HEK293 (cell line): ENCODE data around the gene SYS1.

Experiments
- CTCF ChIA-PET: fragments of 350-600 bp; formaldehyde crosslinking; extraction: SDS; loops from one replicate; lab custom pipeline; 2021; ENCODE audit warnings: antibody characterized with exemption; lab: Yijun Ruan, JAX
- POLR2A ChIA-PET: fragments of 300-600 bp; formaldehyde crosslinking; extraction: SDS; loops from one replicate; lab custom pipeline; 2020; ENCODE audit warnings: antibody characterized with exemption, inconsistent platforms; lab: Yijun Ruan, JAX
- H3K27ac ChIP-seq: fragments of 200-500 bp; sonication (Bioruptor generic); 2 replicates; pipeline ENCODE4 v1.5.1; 2014; ENCODE audit warnings: low read depth, low read length, control low read depth, inconsistent platforms; ENCODE audit errors: extremely low read depth
- H3K36me3 ChIP-seq, 2 experiments: fragments of 200-500 bp in 1 of 2; sonication (Bioruptor generic) in 1 of 2; 1 replicate in 1 of 2; 2 replicates in 1 of 2; pipeline ENCODE4 v1.5.1; 2014 to 2017; ENCODE audit warnings: inconsistent platforms in 2 of 2, low read length in 2 of 2; ENCODE audit not compliant: control insufficient read depth in 2 of 2, insufficient read depth in 1 of 2
- H3K4me1 ChIP-seq: fragments of 200-500 bp; sonication (Bioruptor generic); 2 replicates; pipeline ENCODE4 v1.5.1; 2014; ENCODE audit warnings: mild to moderate bottlenecking, low read length, inconsistent platforms; ENCODE audit not compliant: control insufficient read depth, insufficient read depth
- H3K4me3 ChIP-seq: 2 replicates; pipeline ENCODE4 v1.5.1; 2011; ENCODE audit warnings: low read depth, mild to moderate bottlenecking, control low read depth, low read length, moderate library complexity
- H3K9me3 ChIP-seq: fragments of 200-500 bp; sonication (Bioruptor generic); 2 replicates; pipeline ENCODE4 v1.5.1; 2014; ENCODE audit warnings: low read depth, low read length, inconsistent platforms; ENCODE audit not compliant: control insufficient read depth, insufficient read depth
- FEZF1 ChIP-seq: fragments of 450-650 bp; formaldehyde crosslinking; IDR thresholded peaks from 2 replicates; pipeline ENCODE4 v1.5.1; 2016; ENCODE audit warnings: missing biosample characterization, missing genetic modification characterization
- KLF10 ChIP-seq: fragments of 450-650 bp; IDR thresholded peaks from 2 replicates; pipeline ENCODE4 v1.5.1; 2018; ENCODE audit warnings: missing biosample characterization, mild to moderate bottlenecking, missing genetic modification characterization
- KLF9 ChIP-seq: fragments of 450-650 bp; formaldehyde crosslinking; IDR thresholded peaks from 2 replicates; pipeline ENCODE4 v1.5.1; 2016; ENCODE audit warnings: missing biosample characterization, missing genetic modification characterization, low read depth
- ZBTB8A ChIP-seq: fragments of 450-650 bp; formaldehyde crosslinking; IDR thresholded peaks from 2 replicates; pipeline ENCODE4 v1.5.1; 2016; ENCODE audit warnings: missing biosample characterization, missing genetic modification characterization
- ZFP41 ChIP-seq: fragments of 450-650 bp; formaldehyde crosslinking; IDR thresholded peaks from 2 replicates; pipeline ENCODE4 v1.5.1; 2016; ENCODE audit warnings: missing biosample characterization, missing genetic modification characterization, borderline replicate concordance
- ZNF114 ChIP-seq: fragments of 450-650 bp; formaldehyde crosslinking; IDR thresholded peaks from 2 replicates; pipeline ENCODE4 v1.5.0; 2017; ENCODE audit warnings: missing biosample characterization, missing genetic modification characterization
- ZNF132 ChIP-seq: fragments of 450-650 bp; formaldehyde crosslinking; IDR thresholded peaks from 2 replicates; pipeline ENCODE4 v1.5.1; 2017; ENCODE audit warnings: missing biosample characterization, missing genetic modification characterization, borderline replicate concordance
- ZNF138 ChIP-seq: fragments of 450-650 bp; formaldehyde crosslinking; IDR thresholded peaks from 2 replicates; pipeline ENCODE4 v1.5.1; 2016; ENCODE audit warnings: missing biosample characterization, missing genetic modification characterization, borderline replicate concordance
- ZNF16 ChIP-seq: fragments of 450-650 bp; formaldehyde crosslinking; IDR thresholded peaks from 2 replicates; pipeline ENCODE4 v1.5.1; 2016; ENCODE audit warnings: low read depth, missing biosample characterization, missing genetic modification characterization
- ZNF211 ChIP-seq: fragments of 450-650 bp; formaldehyde crosslinking; IDR thresholded peaks from 2 replicates; pipeline ENCODE4 v1.5.1; 2016; ENCODE audit warnings: low read depth, missing biosample characterization, missing genetic modification characterization
- ZNF214 ChIP-seq: fragments of 450-650 bp; formaldehyde crosslinking; IDR thresholded peaks from 2 replicates; pipeline ENCODE4 v1.5.1; 2017; ENCODE audit warnings: missing biosample characterization, mild to moderate bottlenecking, missing genetic modification characterization, borderline replicate concordance
- ZNF354C ChIP-seq: fragments of 450-650 bp; formaldehyde crosslinking; IDR thresholded peaks from 2 replicates; pipeline ENCODE4 v1.5.1; 2016; ENCODE audit warnings: missing biosample characterization, missing genetic modification characterization, low read depth, borderline replicate concordance
- ZNF391 ChIP-seq: fragments of 450-650 bp; formaldehyde crosslinking; IDR thresholded peaks from 2 replicates; pipeline ENCODE4 v1.5.1; 2016; ENCODE audit warnings: low read depth, missing biosample characterization, missing genetic modification characterization, borderline replicate concordance
- ZNF544 ChIP-seq: fragments of 450-650 bp; formaldehyde crosslinking; IDR thresholded peaks from 2 replicates; pipeline ENCODE4 v1.5.0; 2017; ENCODE audit warnings: missing biosample characterization, missing genetic modification characterization
- ZNF621 ChIP-seq: fragments of 450-650 bp; formaldehyde crosslinking; IDR thresholded peaks from 2 replicates; pipeline ENCODE4 v1.5.1; 2017; ENCODE audit warnings: missing biosample characterization, missing genetic modification characterization
- ZNF654 ChIP-seq: fragments of 450-650 bp; formaldehyde crosslinking; IDR thresholded peaks from 2 replicates; pipeline ENCODE4 v1.5.1; 2016; ENCODE audit warnings: low read depth, missing biosample characterization, missing genetic modification characterization
- ZNF670 ChIP-seq: fragments of 450-650 bp; formaldehyde crosslinking; IDR thresholded peaks from 2 replicates; pipeline ENCODE4 v1.5.1; 2016; ENCODE audit warnings: missing biosample characterization, missing genetic modification characterization, low read depth
- ZNF677 ChIP-seq: fragments of 450-650 bp; IDR thresholded peaks from 2 replicates; pipeline ENCODE4 v1.5.0; 2018; ENCODE audit warnings: missing biosample characterization, mild to moderate bottlenecking, missing genetic modification characterization, moderate library complexity
- TF ChIP-seq, protein P1 (sequence below): fragments of 450-650 bp; formaldehyde crosslinking; IDR thresholded peaks from 2 replicates; pipeline ENCODE4 v1.5.1; 2016; ENCODE audit warnings: missing biosample characterization, missing genetic modification characterization
- TF ChIP-seq, protein P2 (sequence below): fragments of 450-650 bp; formaldehyde crosslinking; IDR thresholded peaks from 2 replicates; pipeline ENCODE4 v1.5.1; 2017; ENCODE audit warnings: missing biosample characterization, missing genetic modification characterization
- TF ChIP-seq, protein P3 (sequence below): fragments of 450-650 bp; formaldehyde crosslinking; IDR thresholded peaks from 2 replicates; pipeline ENCODE4 v1.5.1; 2016; ENCODE audit warnings: missing biosample characterization, missing genetic modification characterization
- TF ChIP-seq, protein P4 (sequence below): fragments of 450-650 bp; formaldehyde crosslinking; IDR thresholded peaks from 2 replicates; pipeline ENCODE4 v1.5.1; 2016; ENCODE audit warnings: missing biosample characterization, missing genetic modification characterization

The SYS1 gene

DNA sequence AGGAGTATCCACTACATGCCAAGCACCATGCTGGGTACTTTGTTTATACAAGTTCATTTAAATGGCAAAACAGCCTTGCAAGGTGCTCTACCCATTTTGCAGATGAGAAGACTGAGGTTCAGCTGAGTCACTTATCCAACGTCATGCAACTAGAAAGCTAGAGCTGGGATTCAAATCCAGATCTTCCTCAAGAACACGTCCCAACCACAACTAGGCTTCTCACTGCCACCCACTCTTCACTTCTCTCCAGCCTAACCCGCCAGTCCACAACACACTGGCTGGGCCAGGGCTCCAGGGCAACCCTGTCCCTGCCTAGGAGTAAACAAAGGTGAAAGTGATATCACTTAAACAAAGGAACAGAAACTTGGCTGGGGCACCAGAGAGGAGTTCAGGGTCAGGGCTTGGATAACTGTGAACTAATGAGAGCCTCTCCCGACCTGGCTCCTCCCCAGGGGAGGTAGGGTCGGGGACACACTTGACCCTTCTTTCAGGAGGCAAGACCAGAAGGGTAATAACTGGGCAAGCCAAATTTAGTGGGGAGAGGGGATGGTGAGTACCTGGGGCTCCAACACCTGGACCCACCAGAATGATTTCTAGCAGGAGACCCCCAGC lies 22.6 kb upstream of the SYS1 start:
- ChIA-PET POLR2A (interaction anchor here (0.9 kb wide), 1 partner anchor 8 kb away, joined by 3 read pairs; no protein-coding TSS in a partner anchor), CTCF (interaction anchor here (1.6 to 1.7 kb wide), 2 partner anchors 34 to 110 kb away, joined by 4 read pairs; no protein-coding TSS in a partner anchor)
- Histone ChIP-seq H3K4me3 (no peak overlapping the region), H3K36me3 (peaks cover 0 to 15% of the 10 kb centered on the region in 2 experiments; a peak in 1 of 3 replicates), H3K9me3 (no peaks in the 10 kb centered on the region), H3K27ac (no peak overlapping the region), H3K4me1 (peaks cover 31% of the 10 kb centered on the region)
- TF ChIP-seq ZNF211 (no peak), KLF9 (no peak), ZNF214 (tag by site-specific recombination) (no peak), ZNF132 (tag by site-specific recombination) (no peak), ZFP41 (tag by site-specific recombination) (no peak), ZNF391 (tag by site-specific recombination) (no peak), FEZF1 (tag by site-specific recombination) (no peak), KLF10 (tag by site-specific recombination) (no peak), ZNF670 (tag by site-specific recombination) (no peak), ZNF16 (tag by site-specific recombination) (no peak)
- TF ChIP-seq, protein P1, sequence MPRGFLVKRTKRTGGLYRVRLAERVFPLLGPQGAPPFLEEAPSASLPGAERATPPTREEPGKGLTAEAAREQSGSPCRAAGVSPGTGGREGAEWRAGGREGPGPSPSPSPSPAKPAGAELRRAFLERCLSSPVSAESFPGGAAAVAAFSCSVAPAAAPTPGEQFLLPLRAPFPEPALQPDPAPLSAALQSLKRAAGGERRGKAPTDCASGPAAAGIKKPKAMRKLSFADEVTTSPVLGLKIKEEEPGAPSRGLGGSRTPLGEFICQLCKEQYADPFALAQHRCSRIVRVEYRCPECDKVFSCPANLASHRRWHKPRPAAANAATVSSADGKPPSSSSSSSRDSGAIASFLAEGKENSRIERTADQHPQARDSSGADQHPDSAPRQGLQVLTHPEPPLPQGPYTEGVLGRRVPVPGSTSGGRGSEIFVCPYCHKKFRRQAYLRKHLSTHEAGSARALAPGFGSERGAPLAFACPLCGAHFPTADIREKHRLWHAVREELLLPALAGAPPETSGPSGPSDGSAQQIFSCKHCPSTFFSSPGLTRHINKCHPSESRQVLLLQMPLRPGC (tag by site-specific recombination): no peak

DNA sequence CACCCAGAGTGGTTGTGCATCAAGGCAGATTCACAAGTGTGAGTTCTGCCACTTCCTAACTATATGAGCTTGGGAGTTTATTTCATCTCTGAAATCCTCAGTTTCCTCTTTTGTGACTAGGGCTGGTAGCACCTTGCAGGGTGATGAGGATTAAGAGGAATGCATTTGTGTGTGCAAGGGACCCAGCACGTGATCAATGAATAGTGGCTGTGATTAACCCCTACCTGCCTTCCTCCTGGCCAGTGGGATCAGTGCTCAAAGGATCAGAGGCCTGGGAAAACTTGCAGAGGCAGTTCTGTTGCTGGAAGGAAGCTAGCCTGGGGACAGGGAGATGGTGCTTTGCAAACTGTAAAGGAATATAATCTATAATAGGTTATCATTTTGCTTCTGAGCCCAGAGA lies 22.0 kb upstream of the SYS1 start:
- peaks cover 31% of the 10 kb centered on the region for H3K4me1 ChIP-seq
- ChIA-PET POLR2A (interaction anchor here (1.3 kb wide), 1 partner anchor 19 kb away, joined by 3 read pairs; no protein-coding TSS in a partner anchor), CTCF (interaction anchor here (0.8 to 1.7 kb wide), 4 partner anchors 20 to 109 kb away, joined by 3 to 4 read pairs (median 4); no protein-coding TSS in a partner anchor)
- H3K4me3 ChIP-seq: no peak overlapping the region
- no peak overlapping the region for H3K27ac ChIP-seq
- no peaks in the 10 kb centered on the region for H3K9me3 ChIP-seq
- no peak for TF ChIP-seq ZNF621 (tag by site-specific recombination)
- TF ChIP-seq ZNF138: no peak
- TF ChIP-seq, protein P2, sequence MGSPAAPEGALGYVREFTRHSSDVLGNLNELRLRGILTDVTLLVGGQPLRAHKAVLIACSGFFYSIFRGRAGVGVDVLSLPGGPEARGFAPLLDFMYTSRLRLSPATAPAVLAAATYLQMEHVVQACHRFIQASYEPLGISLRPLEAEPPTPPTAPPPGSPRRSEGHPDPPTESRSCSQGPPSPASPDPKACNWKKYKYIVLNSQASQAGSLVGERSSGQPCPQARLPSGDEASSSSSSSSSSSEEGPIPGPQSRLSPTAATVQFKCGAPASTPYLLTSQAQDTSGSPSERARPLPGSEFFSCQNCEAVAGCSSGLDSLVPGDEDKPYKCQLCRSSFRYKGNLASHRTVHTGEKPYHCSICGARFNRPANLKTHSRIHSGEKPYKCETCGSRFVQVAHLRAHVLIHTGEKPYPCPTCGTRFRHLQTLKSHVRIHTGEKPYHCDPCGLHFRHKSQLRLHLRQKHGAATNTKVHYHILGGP (tag by site-specific recombination): no peak
- TF ChIP-seq ZNF544 (tag by site-specific recombination): no peak
- TF ChIP-seq ZNF654 (tag by site-specific recombination): no peak
- TF ChIP-seq, protein P3, sequence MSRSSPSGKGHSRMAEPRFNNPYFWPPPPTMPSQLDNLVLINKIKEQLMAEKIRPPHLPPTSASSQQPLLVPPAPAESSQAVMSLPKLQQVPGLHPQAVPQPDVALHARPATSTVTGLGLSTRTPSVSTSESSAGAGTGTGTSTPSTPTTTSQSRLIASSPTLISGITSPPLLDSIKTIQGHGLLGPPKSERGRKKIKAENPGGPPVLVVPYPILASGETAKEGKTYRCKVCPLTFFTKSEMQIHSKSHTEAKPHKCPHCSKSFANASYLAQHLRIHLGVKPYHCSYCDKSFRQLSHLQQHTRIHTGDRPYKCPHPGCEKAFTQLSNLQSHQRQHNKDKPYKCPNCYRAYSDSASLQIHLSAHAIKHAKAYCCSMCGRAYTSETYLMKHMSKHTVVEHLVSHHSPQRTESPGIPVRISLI (tag by site-specific recombination): no peak
- no peak for TF ChIP-seq ZNF354C (tag by site-specific recombination)
- TF ChIP-seq ZNF114 (tag by site-specific recombination): no peak
- TF ChIP-seq, protein P4, sequence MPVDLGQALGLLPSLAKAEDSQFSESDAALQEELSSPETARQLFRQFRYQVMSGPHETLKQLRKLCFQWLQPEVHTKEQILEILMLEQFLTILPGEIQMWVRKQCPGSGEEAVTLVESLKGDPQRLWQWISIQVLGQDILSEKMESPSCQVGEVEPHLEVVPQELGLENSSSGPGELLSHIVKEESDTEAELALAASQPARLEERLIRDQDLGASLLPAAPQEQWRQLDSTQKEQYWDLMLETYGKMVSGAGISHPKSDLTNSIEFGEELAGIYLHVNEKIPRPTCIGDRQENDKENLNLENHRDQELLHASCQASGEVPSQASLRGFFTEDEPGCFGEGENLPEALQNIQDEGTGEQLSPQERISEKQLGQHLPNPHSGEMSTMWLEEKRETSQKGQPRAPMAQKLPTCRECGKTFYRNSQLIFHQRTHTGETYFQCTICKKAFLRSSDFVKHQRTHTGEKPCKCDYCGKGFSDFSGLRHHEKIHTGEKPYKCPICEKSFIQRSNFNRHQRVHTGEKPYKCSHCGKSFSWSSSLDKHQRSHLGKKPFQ: no peak
- no peak for TF ChIP-seq ZBTB8A (tag by site-specific recombination)
- TF ChIP-seq, protein P1 (tag by site-specific recombination): no peak
- TF ChIP-seq ZNF677 (tag by site-specific recombination): no peak
- H3K36me3 ChIP-seq: peaks cover 0 to 9% of the 10 kb centered on the region in 2 experiments; a peak in 1 of 3 replicates
